Measurements from ENCODE around the gene SSTR5.

The SSTR5 gene

GRCh38 chr16:1107731-1108130 is 35.2 kb downstream of the SSTR5 start:
- DNase-seq: no peak

DNA sequence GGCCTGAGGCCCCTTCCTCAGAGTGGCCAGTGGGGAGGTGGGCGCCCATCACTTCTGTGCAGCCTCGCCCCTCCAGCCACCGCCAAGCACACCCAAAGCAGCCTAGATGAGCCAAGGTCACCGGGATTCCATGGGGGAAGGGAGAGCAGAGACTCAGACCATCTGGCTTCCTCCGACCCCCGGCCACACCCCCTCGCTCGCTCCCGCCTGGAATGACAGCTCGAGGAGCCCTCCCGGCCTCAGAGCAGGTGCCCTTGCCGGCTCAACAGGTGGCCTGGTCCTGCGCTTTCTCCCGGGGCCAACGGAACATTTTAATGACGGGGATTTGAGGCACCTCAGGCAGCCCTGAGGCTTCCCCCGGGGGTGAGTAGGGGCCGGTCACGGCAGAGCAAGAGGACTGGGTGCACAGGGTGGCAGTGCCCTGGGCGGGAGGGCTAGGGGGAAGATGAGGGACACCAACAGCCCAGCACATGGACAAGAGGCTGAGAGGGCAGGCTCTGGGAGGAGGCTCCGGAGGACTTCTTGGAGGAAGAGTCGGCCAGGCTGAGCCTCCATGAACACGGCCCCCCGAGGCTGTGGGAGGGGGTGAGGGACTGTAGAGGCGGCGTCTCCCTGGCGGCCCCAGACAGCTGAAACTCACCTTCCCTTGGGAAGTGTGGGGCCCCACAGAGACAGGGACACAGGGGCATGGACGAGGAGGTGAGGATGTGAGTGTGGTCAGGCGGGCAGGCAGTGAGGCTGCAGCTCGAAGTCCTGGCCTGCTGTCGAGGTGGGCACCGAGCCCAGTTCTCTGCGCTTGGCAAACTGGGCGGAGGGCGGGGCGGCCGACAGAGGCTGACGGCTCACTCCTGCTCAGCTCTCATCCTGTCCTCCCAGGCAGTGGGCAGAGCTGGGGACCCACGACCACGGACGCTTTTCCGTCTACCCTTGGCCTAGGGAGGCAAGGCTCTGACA is 36.0 kb downstream of the SSTR5 start:
- peak; percentile 12 for DNase-seq

DNA sequence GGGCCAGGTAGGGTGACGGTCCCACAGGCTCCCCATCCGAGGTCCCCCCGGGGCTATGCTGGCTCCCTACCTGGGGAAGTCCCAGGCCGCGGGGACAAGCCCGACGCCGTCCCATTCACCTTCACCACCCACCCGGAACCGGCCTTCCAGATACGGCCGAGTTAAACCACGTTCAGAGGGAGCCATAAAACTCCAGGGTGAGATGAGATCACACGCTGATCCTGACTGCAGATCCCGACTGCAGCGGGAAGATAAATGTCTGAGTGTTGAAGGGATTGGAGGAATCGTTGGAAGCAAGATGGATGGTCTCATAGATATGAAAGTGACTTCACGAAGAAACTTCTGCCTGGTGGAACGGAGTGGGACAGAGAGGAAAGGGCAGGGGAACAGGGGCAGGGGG is 37.1 kb downstream of the SSTR5 start:
- no peak for DNase-seq

DNA sequence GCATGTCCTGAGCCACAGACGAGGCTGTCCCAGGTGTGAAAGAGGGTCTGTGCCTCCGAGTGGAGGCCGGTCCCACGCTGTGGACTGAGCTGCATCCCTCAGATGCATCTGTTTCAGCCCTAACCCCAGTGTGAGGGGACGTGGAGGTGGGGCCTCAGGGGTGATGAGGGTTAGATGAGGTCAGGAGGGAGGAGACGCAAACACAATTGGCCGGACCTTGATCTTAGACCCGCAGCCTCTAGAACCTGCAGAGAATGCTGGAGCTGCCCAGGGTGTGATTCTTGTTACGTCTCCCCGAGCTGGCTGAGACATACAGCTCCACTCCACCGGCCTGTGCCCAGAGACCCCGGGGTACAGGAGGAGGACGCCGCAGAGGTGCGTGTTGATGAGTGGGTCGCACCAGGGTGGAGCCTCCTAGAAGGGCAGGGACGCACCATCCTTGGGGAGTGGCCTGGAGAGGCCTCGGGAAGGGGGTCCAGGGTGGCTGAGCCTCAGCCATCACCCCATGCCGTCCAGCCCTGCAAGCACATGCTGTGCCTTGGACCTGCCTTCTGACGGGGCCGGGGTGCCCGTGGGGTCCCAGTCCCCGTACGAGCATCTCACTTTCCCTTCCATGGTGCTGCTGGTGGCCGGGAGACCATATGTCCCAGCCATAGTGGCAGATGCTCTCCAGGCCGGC is 40.1 kb downstream of the SSTR5 start:
- DNase-seq: no peak

- no peak for DNase-seq
Measured at GRCh38 chr16:1113489-1113888, 40.9 kb downstream of the SSTR5 start.

DNA sequence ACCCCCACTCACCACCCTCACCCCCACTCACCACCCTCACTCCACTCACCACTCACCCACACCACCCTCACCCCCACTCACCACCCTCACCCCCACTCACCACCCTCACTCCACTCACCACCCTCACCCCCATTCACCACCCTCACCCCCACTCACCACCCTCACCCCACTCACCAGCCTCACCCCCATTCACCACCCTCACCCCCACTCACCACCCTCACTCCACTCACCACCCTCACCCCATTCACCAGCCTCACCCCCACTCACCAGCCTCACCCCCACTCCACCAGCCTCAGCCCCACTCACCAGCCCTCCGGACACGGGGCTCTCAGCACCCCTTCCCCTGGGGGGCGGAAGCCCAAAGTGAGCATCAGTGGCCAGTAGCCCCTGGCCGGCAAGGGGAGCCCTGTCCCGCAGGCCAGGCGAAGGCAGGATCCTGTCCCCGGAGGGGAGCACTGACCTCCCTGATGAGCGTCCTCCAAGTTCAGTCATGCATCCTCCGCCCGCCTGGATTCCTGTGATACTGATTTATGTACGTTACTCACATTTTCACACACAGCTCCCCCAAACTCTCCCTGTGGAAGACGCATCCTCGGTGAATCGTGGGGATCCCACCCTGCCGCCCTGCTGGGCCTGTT is 41.5 kb downstream of the SSTR5 start:
- DNase-seq: no peak

GRCh38 chr16:1116693-1117077 is 44.1 kb downstream of the SSTR5 start:
- no peak for DNase-seq

DNA sequence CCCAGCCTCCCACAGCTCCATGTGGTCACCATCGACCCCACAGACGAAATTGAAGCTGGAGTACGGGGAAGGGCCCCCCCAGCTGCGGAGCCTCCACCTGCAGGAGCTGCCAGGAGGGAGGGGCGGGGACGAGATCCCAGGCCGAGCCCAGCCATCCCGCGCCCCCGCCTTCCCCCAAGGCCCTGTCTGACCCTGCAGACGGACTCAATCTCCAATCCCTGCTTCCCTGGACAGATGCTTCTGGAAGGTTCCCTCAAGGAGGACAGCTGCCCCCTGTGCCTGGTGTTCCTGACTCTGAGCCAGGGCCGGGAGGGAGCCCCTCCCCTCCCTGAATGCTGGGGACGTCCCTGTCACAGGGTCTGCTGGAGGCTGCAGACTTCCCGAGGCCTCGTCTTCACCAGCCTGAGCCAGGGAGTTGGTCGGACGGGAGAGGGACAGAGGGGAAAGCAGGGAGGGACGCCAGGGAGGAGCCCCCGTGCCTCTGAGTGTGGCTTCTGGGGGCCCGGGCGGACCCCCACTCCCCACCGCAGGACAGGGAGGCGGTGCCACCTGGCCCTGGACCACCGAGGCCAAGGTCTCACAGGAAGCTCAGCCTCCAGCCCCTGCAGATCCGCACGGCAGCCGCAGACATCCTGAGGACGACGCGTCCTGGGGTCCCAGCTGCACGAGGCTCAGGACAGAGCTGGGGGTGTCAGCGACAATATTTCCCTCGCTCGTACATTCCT is 44.8 kb downstream of the SSTR5 start:
- DNase-seq: no peak

DNA sequence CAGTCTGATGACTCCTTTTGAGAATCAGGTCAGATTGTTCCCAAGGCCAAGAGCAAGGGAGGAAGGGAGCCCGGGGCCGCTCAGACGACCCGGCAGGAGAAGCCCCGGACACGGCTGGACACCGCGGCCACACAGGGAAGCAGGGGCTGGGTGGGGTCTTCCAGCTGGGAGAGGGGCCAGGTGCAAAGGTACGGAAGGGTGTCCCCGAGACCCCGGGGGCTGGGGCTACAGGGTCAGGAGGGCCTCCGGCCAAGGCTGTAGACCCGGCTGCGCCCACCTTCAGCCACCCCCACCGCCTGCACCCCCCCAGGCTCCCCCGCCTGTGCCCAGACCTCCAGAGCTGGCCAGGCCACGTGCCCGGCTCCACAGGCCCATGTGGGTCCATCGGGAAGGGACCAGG is 45.4 kb downstream of the SSTR5 start:
- no peak for DNase-seq

DNA sequence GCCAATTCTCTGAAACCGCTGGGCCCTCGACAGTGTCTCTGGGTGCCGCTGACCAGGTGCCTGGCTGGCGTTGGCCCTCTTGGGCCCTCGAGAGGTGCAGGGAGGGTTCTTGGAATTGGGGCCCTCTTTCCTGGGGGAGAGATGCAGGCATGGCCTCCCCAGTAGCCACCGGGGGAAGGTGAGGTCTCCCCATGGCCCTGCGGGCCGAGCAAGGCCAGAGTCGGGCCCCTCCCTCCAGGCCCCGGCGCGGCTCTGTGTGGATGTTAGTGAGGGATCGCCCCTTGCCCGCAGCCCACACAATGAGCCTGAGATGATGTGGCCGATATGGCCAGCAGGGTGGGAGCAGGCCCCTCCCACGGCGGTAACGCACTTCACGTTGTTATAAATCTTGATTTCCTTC is 46.6 kb downstream of the SSTR5 start:
- DNase-seq: no peak

DNA sequence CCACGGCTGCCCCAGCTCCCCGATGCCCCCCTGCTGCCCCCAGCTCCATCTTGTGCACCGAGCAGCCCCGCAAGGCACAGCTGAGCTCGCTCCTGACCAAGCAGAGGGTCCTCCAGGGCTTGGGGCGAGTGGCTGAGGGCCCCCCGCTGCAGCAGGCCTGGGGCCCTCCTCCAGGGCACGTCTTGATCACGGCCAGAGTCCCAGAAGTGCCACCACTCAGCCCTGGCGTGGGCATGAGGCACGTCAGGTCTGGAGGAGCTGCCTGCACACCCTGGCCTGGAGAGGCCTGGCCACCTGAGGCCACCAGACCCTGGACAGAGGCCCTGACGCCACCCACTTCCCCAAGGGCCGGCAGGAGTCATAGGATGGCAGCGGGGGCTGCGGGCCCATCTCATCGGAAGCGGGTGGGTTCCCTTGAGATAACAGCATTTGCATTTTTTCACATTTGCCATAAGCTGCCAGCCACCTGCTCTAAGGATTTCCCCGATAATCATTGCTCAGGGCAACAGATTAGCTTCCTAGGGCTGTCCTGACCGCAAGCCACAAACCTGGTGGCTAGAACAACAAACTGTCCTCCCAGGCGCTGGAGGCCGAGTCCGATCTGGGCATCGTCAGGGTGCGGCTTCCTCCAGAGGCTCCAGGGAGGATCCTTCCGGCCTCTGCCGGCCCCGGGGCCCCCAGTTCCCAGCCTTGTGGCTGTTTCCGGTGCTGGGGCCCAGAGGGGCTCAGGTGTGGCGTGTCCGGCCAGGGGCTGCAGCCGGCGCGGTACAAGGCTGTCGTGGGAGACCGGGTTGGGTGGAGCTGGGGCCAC is 47.4 kb downstream of the SSTR5 start:
- DNase-seq: no peak

DNA sequence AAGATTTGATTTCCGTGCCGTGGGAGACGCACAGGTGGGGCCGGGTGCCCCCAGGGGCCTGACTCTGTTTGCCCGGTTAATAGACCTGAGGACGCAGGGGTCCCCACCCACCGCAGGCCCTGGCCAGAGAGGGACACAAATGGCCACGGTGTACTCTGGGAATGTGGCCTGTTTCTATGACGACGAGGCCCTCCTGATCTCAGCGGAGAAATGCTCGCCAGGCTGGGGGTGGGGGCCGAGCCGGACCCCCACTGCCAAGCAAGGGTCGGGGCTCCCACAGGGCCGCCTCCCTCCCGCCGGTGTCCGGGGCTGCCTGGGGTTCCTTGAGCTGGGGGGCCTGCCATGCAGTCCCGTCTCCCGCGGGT is 48.0 kb downstream of the SSTR5 start:
- DNase-seq: no peak

- no peak for DNase-seq
Measured at GRCh38 chr16:1121009-1121408, 48.5 kb downstream of the SSTR5 start.

DNA sequence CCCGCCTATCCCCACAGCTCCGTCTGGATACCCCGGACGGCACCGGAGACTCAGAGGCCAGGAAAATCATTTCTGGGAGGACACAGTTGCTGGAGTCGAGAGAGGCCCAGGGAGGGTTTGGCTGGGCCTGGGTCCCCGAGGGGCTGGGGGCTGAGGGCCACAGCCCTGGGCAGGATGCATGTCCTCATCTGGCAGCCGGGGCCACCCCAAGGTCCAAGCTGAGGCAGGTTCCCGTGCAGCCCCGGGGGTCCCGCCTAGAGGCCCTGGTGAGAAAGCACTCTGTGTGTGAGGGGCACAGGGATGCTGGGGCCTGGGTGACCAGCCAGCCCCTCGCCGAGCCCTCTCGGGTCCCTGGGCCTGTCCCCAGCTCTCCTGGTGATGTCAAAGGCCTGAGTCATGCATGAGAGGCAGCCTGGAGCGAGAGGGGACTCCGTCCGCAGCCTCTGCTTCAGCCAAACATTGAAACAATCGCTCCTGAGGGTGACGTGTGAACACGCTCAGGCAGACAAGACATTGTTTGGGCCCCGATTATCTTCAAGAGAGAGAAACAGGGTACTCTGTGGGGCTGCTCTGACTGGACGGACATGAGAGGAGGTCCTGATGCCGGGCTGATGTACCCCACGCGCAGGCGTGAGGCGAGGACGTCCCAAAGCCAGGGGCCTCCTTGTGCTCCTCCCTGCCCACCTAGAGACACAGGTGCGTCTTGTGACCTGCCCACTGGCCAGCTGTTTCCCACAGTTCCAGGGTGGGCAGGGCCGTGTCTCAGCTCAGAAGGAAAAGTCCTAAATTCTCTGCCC is 49.3 kb downstream of the SSTR5 start:
- no peak for DNase-seq

GRCh38 chr16:1122398-1122765 is 49.8 kb downstream of the SSTR5 start:
- no peak for DNase-seq

GRCh38 chr16:1123525-1124230 is 51.1 kb downstream of the SSTR5 start:
- no peak for DNase-seq

- no peak for DNase-seq
Measured at GRCh38 chr16:1124291-1124690, 51.7 kb downstream of the SSTR5 start.

DNA sequence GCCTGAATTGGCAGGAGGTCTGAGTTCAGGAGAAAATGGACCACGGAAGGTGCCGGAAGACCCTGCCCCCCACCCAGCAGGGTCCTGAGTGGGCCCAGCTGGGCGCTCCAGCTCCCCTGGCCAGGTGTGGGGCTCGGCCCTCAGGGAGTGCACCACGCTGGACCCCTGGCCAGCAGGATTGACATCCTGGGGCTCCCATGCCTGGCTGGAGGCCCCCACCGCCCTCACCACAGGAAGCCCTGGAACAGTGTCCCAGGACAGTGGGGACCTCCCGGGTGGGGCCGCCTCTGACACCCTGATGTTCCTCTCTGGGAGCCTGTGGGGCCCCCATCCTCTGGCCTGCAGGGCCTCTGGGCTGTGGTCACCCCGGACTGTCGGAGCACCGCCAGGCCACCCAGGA is 52.2 kb downstream of the SSTR5 start:
- DNase-seq: no peak

DNA sequence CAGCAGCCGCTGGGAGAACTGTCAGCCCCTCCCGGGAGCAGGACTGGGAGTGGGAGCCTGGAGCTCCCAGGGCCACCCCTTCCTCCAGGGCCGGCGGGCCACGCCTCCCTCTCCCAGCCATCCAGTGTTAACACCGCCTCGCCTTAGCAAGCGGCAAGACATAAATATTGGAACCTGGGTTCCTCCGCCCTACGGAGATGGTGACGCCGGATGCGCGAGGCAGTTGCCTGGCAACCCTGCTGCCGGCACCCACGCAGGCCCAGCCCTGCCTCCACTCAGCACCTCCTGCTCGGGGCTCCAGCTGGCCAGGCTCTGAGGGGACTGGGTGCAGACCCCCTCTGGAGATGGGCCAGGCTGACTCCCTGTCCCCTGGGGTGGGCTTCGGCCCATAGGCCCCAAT is 52.9 kb downstream of the SSTR5 start:
- DNase-seq: peak; percentile 83

- DNase-seq: no peak
Measured at GRCh38 chr16:1126044-1126443, 53.5 kb downstream of the SSTR5 start.

DNA sequence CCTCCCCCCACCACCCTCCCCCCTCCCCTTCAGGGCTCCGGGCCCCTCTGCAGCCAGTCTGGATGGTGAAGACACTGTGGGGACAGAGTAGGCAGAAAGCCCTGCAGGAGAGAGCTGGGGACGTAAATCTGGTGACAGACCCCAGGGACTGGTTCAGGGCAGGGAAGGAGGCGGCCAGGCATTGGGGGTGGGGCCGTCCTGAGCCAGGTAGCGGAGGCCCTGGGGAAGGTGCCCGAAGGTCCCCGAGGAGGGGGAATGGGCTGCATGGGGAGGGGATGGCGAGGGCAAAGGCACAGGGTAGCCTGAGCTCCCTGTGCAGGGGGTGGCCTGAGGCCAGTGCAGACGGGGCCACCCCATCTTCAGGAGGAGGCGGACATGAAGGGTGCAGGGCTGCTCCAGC is 54.0 kb downstream of the SSTR5 start:
- no peak for DNase-seq
